ENCODE measurements around the gene DMRT2.

DMRT2 gene

GRCh38 chr9:1050125-1050895, at the start of gene DMRT2:
Gene DMRT2, plus strand, starts transcription at chr9:1050357. Its CDS starts 1,257 bp downstream, at chr9:1051614.
- DNase-seq, result peak; percentile 91

GRCh38 chr9:1001838-1002237, 48.3 kb upstream of the DMRT2 start:
- no peak for DNase-seq

- no peak for DNase-seq
Measured at GRCh38 chr9:1002678-1003077, 47.5 kb upstream of the DMRT2 start.

GRCh38 chr9:1005043-1005667, 45.0 kb upstream of the DMRT2 start:
- DNase-seq, result peak; percentile 30

GRCh38 chr9:1007312-1007711, 42.8 kb upstream of the DMRT2 start:
- DNase-seq, result no peak

- no peak for DNase-seq
Measured at GRCh38 chr9:1008216-1008615, 41.9 kb upstream of the DMRT2 start.

- peak; percentile 61 for DNase-seq
Measured at GRCh38 chr9:1009101-1009707, 41.0 kb upstream of the DMRT2 start.

GRCh38 chr9:1013021-1013420, 37.1 kb upstream of the DMRT2 start:
- DNase-seq, result no peak

GRCh38 chr9:1014225-1014624, 35.9 kb upstream of the DMRT2 start:
- no peak for DNase-seq

- DNase-seq, result no peak
Measured at GRCh38 chr9:1014640-1015039, 35.5 kb upstream of the DMRT2 start.

- DNase-seq, result no peak
Measured at GRCh38 chr9:1018121-1018520, 32.0 kb upstream of the DMRT2 start.

GRCh38 chr9:1024112-1024511, 26.0 kb upstream of the DMRT2 start:
- no peak for DNase-seq

- no peak for DNase-seq
Measured at GRCh38 chr9:1025131-1025530, 25.0 kb upstream of the DMRT2 start.

GRCh38 chr9:1026219-1026618, 23.9 kb upstream of the DMRT2 start:
- DNase-seq, result no peak

GRCh38 chr9:1028501-1029190, 21.5 kb upstream of the DMRT2 start:
- no peak for DNase-seq

GRCh38 chr9:1031951-1032601, 18.1 kb upstream of the DMRT2 start:
- DNase-seq, result peak; percentile 78

GRCh38 chr9:1034271-1034670, 15.9 kb upstream of the DMRT2 start:
- no peak for DNase-seq

- no peak for DNase-seq
Measured at GRCh38 chr9:1039589-1039988, 10.6 kb upstream of the DMRT2 start.

- DNase-seq, result no peak
Measured at GRCh38 chr9:1042466-1042865, 7.7 kb upstream of the DMRT2 start.

- DNase-seq, result no peak
Measured at GRCh38 chr9:1044643-1045042, 5.5 kb upstream of the DMRT2 start.

- DNase-seq, result no peak
Measured at GRCh38 chr9:1046639-1047572, 3.3 kb upstream of the DMRT2 start.
